Heart left ventricle (tissue), 13 donors: ENCODE measurements around the gene TTLL11.

Experiments used
- POLR2A ChIP-seq, 2 donors: fragments of 450-650 bp; IDR thresholded peaks; one replicate each; pipeline ENCODE4 v1.6.1; 2017; ENCODE audit warnings: antibody characterized with exemption in 2 of 2, mild to moderate bottlenecking in 2 of 2, moderate library complexity in 2 of 2
- TF ChIP-seq, protein P1 (sequence below), 12 donors: fragments of 200-600 bp; sonication (generic) in 4 of 12; IDR thresholded peaks; one replicate each; pipeline versions ENCODE4 v1.5.0 to v1.8.0; 2018 to 2022; ENCODE audit warnings: antibody characterized with exemption in 12 of 12, mild to moderate bottlenecking in 5 of 12
- donor health status: ischemic (EF 13 %, LVEDD 7.1; RV severe dilation, severe dysfunction).
- donor health status: DM: no; HTN: yes; CAD: no.
- donor health status: DM: no; HTN: no; CAD: no.
- donor health status: ischemic (EF 25% LVEDD 6.9; RV normal size, moderate dysfunction).
- donor health status: ischemic (EF 25% LVEDD 5.7; RV mildly dilated, moderate dysfunction).
- donor health status: ischemic (EF 35%, LVEDD 5.7; RV mildly dilated, moderate dysfunction).
- donor health status: nonischemic (EF 11% LVEDD 7.7; RV severe dilation, severe dysfunction).
- donor health status: DM: yes; HTN: yes; CAD: no.
- donor health status: PGD.
- donor health status: ischemic (EF 29% LVEDD 5.4; RV normal size, mild dysfunction).
- donor health status: nonischemic (EF 23%, LVEDD 6.1; RV moderate dilation, normal function).

DNA sequence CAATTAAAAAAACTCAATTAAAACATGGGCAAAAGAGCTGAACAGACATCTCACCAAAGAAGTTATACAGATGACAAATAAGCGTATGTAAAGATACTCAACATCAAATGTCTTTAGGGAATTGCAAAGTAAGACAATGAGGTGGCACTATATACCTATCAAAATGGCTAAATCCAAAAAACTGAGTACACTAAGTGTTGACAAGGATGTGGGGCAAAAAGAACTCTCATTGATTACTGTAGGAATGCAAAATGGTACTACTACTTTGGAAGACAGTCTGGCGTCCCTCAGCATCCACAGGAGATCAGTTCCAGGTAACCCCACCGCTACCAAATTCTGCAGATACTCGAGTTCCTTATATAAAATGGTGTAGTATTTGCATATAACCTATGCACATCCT lies 243.6 kb downstream of the TTLL11 start:
- TF ChIP-seq, protein P1, sequence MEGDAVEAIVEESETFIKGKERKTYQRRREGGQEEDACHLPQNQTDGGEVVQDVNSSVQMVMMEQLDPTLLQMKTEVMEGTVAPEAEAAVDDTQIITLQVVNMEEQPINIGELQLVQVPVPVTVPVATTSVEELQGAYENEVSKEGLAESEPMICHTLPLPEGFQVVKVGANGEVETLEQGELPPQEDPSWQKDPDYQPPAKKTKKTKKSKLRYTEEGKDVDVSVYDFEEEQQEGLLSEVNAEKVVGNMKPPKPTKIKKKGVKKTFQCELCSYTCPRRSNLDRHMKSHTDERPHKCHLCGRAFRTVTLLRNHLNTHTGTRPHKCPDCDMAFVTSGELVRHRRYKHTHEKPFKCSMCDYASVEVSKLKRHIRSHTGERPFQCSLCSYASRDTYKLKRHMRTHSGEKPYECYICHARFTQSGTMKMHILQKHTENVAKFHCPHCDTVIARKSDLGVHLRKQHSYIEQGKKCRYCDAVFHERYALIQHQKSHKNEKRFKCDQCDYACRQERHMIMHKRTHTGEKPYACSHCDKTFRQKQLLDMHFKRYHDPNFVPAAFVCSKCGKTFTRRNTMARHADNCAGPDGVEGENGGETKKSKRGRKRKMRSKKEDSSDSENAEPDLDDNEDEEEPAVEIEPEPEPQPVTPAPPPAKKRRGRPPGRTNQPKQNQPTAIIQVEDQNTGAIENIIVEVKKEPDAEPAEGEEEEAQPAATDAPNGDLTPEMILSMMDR (IDR thresholded peaks at IDR 0.05): no peak
- TF ChIP-seq POLR2A (IDR thresholded peaks at IDR 0.05): no peak
